SIG-M5 (cell line): ENCODE measurements around the gene NOL8.

Source experiments
- DNase-seq: peaks from one replicate; lab custom pipeline; 2025; lab: John Stamatoyannopoulos, UW

Gene NOL8

DNA sequence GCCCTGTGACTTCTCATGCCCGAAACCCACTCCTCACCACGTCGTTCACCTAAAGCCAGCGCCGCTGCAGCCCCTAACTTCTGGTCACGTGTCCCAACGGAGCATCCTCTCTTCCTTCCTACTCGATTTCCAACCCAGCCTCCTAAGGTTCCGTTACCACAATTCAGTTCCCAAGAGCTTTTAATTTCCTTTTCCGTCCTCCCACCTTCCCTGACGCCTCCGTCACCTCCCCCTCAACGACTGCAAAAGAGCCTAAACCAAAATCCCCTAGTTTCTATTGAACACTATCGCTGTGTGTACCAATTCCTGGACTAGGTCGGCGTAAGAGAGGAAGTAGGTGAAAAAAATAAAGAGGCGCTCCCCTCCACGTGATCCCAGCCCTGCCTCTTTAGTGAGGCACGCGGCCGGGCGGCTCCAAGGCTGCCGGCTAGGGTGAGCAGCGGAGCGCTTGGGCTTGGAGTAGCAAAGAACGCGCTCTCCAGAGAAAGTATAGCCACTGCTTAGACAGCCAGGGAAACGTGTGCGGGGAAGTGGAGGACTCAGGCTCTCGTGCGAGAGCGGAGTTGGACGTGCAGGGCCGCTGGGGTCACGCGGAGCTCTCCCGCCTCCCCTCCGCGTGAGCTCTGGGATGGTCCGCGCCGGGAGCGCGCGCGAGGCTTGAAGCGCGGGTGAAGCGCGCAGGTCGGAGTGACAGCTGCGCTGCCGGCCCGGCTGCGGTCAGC is at the start of gene NOL8, which contains the start of gene CENPP:
NOL8 (minus strand) TSS at position 82 of the 722 bp plus-strand sequence. CDS start 1,189 bp downstream, outside the sequence.
CENPP (plus strand) TSS at position 685 of the 722 bp plus-strand sequence.
- DNase-seq: peak; percentile 46

DNA sequence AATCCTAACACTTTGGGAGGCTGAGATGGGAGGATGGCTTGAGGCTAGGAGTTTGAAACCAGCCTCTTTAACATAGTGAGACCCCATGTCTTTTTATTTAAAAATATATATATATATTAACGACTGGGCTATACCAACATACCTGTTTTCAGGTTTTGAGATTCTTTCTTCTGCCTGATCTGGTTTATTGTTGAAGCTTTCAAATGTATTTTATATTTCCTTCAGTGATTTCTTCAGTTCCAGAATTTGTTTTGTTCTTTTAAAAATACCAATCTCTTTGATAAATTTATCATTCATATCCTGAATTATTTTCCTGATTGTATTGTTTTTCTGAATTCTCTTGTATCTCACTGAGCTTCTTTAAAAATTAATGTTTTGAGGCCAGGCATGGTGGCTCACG is 48.0 kb upstream of the NOL8 start:
- no peak for DNase-seq

DNA sequence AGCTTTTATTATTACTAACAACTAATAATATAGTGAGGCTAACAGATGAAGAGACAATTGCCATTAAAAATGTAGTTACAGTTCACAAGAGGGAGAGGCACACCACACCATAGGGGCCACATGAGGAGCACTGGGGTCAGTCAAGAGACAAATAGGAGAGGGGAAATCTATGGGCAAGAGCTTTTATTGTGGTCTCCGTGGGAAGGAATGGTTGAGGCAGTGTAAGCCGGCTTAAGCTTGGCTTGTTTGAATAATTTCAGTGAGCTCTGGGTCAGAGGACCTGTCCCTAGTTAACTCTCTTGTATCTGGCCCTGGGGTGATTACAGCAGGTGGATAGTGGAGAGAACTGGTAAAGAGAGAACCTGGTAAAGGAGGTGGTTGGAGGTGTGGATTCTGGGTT is 43.9 kb upstream of the NOL8 start:
- no peak for DNase-seq

DNA sequence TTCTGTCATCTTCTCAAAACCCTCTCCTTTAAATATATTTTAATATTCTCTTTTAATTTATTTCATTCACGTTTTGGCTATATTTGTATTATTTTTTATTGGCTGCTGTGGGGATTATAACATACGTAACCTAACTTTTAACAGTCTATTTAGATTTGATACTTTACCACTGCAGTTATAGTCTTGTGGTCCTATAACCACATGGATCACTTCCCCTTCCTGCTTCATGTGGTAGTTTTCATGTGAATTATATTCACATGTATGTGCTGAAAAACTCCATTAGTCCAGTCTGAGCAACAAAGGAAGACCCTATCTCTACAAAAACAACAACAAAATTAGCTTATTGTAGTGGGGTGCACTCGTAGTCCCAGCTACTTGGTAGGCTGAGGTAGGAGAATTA is 34.9 kb upstream of the NOL8 start:
- no peak for DNase-seq

DNA sequence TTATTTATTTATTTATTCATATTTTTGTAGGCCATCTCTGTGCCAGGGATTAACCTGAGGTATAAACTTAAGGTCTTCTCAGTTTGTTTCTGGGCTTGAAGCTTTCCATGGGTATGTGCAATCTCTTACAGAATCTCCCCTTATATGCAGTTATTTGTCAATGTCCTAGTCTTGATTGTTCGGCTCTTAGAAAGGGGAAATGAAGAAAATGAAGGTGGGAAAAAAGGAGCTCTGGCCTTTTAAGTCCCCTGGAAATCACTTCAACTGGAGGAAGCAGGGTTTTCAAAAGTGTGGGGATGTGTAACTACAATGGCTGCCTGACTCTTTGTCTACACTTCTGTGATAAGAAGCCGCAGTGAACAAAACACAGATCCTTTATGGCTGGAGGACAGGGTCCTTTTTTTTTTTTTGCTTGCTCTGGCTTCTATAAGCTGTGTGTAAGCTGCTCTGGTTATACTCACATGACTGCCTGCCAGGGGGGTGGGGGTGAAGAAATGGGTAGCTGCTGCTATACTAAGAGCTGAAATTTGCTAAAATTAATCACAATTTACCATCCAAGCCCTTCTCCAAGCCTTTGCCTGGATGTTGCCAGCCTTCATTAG is 34.3 kb upstream of the NOL8 start:
- DNase-seq: peak; percentile 2

DNA sequence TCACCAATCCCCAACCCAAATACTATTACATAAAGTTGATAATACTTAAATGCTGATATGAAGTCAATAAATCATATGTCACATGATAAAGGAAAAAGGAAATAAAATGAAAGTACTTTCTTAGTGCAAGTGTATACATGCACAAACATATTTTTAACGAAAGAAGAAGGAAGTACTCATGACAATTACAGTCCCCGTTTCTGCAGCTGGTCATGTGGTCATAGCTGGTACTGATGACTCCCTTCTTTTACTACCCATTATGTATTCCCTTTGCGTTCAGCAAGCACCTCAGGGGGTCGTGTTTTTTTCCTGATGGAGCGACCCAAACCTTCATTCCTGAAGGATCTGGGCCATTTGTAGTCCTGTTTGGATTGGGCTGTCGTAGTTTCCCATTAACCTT is 27.9 kb upstream of the NOL8 start:
- DNase-seq: no peak

DNA sequence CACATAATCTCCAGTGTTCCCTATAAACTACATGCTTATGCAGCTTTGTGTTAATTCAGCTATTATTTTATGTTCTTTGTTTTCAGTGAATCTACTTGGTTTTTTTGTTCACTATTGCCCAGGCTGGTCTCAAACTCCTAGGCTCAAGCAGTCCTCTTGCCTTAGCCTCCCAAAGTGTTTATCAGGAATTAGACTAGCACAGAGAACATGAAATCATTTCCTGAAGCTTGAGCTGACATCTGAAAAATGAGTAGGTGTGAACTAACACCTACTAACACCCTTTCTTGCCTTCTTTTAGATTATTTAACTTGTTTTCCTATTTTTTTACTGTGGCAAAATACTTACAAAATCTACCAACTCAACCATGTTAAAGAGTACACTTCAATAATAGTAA is 25.6 kb upstream of the NOL8 start:
- DNase-seq: no peak

DNA sequence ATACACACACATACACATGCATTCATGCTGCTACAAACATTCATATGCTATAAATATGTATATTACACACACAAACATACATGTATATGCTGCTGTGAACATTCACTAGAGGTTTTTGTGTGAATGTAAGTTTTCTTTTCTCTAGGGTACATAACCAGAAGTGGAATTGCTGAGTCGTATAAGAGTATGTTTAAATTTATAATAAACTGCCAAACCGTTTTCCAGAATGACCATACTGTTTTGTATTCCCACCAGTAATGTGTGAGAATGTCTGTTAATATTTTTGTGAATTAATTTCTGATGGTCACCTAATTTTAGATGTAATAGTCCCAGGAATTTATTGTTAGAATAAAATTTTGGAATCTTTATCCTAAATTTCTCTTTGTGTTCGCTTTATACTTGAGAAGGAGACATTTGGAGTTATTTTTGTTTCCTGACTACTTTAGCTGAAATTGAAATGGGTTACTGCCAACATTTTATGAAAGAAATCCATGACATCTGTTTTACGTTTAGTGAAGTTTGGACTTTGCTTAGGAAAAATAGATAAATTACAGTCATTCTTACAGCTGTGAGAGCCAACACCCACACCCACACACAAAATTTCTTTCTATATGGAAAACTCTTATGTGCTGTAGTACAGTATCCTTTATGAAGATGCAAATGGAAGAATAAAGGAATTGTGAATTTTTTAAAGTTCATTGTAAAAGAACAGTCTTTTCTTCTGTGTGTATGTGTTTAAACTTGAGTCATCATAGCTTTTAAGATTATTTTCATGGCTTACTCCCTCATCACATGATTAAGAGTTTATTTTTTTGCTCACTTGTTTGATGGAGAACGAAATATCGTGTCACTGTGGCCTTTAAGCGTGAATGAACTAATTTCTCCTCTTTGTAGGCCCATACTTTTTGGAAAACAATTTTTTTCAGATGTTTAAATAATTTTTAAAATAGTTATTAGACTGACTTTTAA is 24.9 kb upstream of the NOL8 start:
- no peak for DNase-seq

DNA sequence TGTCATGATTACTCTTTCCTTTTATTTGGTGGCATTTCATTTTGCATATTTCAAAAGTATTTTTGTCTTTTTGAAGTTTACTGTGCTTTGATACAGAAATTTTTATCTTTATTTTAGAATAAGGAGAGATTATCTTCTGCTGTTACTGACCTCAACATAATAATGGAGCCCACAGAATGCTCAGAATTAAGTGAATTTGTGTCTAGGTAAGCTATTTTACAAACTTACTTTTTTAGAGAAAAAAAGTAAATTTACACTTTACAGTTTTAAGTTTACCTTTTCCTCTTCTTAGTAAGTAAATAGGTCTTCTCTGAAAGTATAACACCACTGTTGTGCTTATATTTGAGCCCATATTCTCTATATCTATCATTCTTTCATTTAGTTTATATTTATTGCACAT is 20.4 kb upstream of the NOL8 start:
- no peak for DNase-seq

DNA sequence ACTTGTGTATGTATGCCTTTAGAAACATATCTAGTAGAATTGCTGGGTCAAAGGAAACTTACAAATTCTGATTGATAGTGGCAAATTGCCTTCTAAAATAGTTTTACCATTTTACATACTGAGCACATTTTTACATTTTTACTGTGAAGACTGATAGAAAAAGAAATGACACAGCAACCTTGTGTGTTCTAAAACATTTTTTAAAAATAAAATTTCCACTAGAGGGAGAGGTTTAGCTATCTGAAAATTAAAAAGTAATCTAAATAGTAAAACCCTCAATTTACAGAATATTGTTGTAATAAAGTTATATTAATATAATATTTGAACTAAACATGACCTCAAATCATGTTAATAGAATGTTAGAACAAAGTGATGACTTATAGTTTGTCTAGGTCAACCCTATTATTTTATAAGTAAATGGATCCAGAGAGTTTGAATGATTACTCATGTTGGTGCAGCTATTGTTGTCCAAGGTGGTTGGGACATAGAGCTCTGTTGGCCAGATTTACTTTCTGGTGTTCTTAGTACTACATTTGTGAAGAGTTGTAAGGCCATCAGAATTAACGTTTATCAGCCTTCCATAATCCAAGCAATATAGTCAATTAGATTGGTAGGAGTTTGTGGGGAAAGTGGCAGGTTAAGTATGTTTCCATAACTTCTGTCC is 17.8 kb upstream of the NOL8 start:
- no peak for DNase-seq

DNA sequence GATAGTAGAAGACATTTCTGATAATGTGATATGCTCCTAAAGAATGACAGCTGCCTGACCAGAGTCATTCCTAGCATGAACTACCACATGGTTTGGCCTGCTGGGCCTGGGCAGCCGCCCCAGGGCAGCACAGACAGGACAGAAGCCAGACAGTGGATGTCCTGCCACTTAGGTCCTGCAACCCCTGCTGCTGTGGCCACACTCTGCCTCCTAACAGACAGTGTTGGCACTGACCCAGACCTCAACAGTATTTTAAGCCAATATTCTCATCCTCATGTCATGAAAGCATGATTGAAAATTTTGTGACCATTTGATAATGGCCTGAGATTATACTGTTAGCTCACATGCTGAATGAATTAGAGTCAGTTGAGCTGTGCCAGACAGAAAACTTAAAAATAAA is 16.4 kb upstream of the NOL8 start:
- DNase-seq: no peak

DNA sequence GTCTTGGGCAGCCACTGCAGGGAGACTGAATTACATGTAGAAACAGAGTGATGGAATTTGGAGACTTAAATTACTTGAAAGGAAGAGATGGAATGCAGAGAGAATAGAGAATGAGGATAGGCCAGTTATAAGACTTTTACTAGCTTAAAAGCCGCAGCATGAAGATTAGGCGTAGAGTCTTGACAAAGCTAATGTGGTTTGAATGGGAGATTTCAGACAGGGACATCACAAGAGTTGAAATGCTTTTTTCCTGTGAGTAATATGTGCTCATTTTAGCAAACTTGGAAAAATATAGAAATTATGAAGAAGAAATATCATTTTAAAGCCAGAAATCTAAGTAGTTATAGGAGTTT is 8.1 kb upstream of the NOL8 start:
- no peak for DNase-seq

DNA sequence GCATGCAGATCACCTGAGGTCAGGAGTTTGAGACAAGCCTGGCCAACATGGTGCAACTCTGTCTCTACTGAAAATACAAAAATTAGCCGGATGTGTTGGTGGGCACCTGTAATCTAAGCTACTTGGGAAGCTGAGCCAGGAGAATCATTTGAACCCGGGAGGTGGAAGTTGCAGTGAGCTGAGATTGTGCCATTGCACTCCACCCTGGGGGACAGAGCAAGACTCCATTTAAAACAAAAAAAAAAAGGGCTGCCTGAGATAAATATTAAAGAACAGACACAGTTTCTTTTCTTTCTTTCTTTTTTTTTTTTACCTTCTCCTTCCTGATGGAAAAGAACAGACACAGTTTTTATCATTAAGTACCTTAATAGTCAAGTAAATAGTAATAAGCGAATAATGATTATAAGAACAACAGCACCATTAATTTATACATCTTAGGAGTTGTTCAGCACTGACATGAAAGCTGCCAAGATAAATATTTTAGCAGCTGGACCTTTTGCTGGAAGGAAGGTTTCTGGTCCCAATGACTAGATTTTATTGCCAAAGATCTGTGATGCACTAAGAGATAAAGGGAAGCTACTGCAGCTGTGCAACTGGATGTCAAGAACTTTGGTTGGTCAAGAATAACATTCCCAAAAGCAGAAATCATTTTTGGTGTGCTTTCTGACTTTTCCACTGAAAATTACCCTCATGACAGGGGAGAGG is 7.6 kb upstream of the NOL8 start:
- no peak for DNase-seq

DNA sequence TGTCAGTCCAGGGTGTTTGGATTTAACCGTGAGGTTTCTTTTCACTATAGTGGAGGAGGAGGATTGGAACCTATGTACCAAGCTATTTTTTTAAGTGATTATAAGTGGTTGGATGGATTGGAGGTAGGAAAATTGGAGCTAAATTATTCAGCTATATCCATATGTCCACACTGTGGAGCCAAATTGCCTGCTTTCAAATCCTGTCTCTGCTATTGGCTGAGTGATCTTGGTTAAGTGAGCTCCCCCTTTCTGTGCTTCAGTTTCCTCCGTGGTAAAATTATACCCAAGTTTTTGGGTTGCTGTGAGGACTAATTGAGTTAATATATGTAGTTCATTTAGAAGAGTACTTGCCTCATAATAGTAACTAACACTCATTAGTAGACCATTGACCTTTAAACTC is 3.1 kb upstream of the NOL8 start:
- no peak for DNase-seq

DNA sequence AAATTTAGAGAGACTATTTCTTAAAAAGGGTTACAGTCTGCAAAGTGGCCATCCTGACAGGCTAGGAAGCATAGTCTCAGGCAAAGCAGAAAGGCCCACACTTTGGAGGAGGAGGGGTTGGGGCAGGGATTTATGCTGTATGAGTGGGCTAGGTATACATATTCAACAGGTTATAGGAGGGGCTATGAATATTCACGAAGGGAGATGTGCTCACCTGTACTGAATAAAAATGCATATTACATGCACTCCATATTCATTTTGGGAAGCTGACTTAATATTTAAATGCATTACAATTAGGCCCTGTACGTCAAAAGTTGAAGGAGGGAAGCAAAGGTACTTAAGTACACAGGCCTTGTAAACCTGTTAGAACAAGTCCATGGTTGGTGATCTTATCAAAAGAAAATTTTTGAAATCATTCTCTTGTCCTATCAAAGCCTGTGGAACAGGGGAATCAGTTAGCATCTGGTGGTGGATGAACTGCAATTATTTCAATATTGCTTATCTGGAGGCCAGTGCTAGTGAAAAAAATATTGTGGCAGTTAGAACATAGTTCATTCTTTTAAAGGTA is 2.2 kb upstream of the NOL8 start:
- no peak for DNase-seq

DNA sequence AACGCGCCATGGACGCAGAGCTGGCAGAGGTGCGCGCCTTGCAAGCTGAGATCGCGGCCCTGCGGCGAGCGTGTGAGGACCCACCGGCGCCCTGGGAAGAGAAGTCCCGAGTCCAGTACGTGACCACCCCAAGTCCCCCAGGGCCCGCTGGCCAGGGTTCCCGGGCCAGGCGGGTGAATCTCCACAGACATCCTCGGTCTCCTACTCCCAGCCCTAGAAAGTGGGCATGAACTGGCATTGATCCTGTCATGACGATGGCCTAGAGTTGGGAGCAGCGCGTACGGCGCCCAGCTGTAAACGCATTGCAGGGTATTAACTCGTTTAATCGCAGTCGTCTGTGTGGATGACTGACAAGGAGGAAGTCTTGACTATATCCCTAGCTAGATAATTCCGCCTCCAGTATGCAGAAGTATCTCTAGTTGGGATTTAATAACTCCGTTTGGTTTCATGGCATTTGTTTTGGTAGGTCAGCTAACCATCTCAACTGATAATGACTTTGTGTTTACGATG is 896 bp upstream of the NOL8 start:
- no peak for DNase-seq

DNA sequence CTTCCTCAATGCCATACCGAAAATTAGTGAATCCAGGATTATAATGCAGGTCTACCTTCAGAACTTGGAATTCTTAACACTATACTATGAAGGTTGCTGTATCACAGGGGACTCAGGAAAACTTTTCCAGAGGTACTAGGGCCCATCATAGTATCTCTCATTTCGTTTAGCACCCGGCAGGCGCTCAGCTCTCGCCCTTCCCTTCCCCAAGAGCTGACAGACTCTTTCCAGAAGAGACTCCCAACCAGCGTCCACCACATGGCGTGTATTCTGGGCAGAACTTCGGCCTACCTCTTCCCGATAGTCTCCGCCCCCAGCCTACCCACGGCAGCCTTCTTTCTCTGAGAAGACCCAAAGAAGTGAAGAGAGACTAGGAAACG is 271 bp downstream of the NOL8 start:
- DNase-seq: no peak

DNA sequence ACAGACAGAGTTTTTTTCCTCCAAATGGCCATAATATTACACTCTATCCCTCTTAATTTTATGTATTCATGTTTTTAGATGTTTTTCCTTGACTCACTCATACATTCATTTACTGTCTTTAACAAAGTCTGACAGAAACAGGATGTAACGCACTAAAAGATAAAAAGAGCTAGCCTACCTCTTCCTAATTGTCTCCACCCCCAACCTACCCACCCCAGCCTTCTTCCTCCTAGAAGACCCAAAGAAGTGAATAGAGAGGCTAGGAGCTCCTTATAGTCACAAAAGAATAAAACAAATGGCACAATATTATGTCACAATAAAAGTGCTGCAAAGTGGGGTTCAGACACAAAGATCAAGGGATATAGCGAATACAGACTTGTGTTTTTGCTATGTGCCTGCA is 719 bp downstream of the NOL8 start:
- DNase-seq: no peak

DNA sequence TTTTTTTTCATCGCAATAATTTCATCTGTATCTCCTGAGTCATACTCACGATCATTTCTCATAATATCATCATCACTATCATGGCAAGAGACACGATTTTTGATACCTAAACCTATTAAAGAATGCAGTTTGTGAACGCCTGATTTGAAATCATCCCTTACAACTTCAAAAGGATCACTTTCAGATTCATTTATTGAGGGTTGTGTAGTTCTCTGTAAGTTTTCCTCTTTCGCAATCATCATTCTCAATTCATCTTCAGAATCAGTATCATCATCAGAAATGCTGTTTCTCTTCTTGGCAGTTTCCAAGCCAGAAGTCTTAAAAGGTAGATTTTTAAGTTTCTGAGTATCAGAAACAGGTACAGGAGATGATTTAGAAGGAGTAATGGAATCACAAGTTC is 9.7 kb downstream of the NOL8 start:
- DNase-seq: no peak

DNA sequence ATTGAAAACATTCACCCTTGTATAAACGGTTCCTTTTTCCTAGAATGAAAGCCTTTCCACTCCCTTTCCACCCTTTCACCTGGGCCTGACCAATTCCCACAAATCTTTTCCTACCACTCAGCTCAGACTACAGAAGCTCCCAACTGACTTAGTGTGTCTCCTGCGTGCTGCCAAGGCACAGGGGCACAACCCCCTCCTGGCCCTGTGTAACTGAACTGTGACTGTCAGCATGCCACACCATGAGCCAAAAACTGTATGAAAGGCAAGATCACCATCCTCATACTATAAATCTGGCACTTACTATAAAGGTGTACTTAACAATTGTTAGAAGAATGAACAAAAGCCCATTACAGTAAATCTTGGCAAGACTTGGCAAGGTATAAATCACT is 11.5 kb downstream of the NOL8 start:
- no peak for DNase-seq
